Measurements from ENCODE around the gene HRG. TPM values are rescaled to one million over a fixed set of nuclear protein-coding genes. Genes with fewer than 3 reads are reported as not detected.

The HRG gene
- total RNA-seq, 4 donors from 2014 or later = not detected

- 92% methylated on average over 7 of the region's 7 CpGs for WGBS
- intact Hi-C loops (cut with DNase I) = no loop called here
Measured at GRCh38 chr3:186691676-186692075, 25.9 kb downstream of the HRG start.

GRCh38 chr3:186693843-186694242 lies 28.0 kb downstream of the HRG start:
- Histone ChIP-seq H3K4me3 (no peak overlapping the region), H3K36me3 (no peaks in the 10 kb centered on the region), H3K9me3 (no peaks in the 10 kb centered on the region), H3K27ac (replicated peaks in 1 of 4) (no peak overlapping the region), H3K27me3 (no peaks in the 10 kb centered on the region), H3K4me1 (no peaks in the 10 kb centered on the region)
- intact Hi-C loops (cut with DNase I) = no loop called here
- TF ChIP-seq EP300 (IDR thresholded peaks at IDR 0.05) (no peak), POLR2A (IDR thresholded peaks at IDR 0.05; ENCODE audit: low read depth) (no peak), POLR2AphosphoS5 (IDR thresholded peaks at IDR 0.05) (no peak), CTCF (IDR thresholded peaks at IDR 0.05) (no peak)
- 87% methylated on average over 3 of the region's 3 CpGs for WGBS
- no peak for DNase-seq (ENCODE audit: extremely low spot score)

More at GRCh38 chr3:186691676-186692075, 25.9 kb downstream of the HRG start:
- DNase-seq (ENCODE audit: extremely low spot score) = no peak
- Histone ChIP-seq H3K36me3 (no peaks in the 10 kb centered on the region), H3K9me3 (no peaks in the 10 kb centered on the region), H3K4me1 (no peaks in the 10 kb centered on the region), H3K27me3 (no peaks in the 10 kb centered on the region), H3K4me3 (no peak overlapping the region), H3K27ac (replicated peaks in 1 of 4) (no peak overlapping the region)
- TF ChIP-seq POLR2AphosphoS5 (IDR thresholded peaks at IDR 0.05) = no peak
- no peak for TF ChIP-seq POLR2A (IDR thresholded peaks at IDR 0.05; ENCODE audit: low read depth)
- TF ChIP-seq CTCF (IDR thresholded peaks at IDR 0.05) = no peak
- TF ChIP-seq EP300 (IDR thresholded peaks at IDR 0.05) = no peak

- H3K27ac ChIP-seq (replicated peaks in 1 of 4) = no peak overlapping the region
- intact Hi-C loops (cut with DNase I) = no loop called here
- H3K4me3 ChIP-seq = no peak overlapping the region
- no peaks in the 10 kb centered on the region for H3K36me3 ChIP-seq
- DNase-seq (ENCODE audit: extremely low spot score) = no peak
- TF ChIP-seq POLR2AphosphoS5 (IDR thresholded peaks at IDR 0.05) (no peak), POLR2A (IDR thresholded peaks at IDR 0.05; ENCODE audit: low read depth) (no peak), CTCF (IDR thresholded peaks at IDR 0.05) (no peak), EP300 (IDR thresholded peaks at IDR 0.05) (no peak)
- no peaks in the 10 kb centered on the region for H3K4me1 ChIP-seq
- no peaks in the 10 kb centered on the region for H3K27me3 ChIP-seq
- WGBS = 77% methylated on average over 6 of the region's 6 CpGs
- no peaks in the 10 kb centered on the region for H3K9me3 ChIP-seq
Measured at GRCh38 chr3:186694288-186695032, 28.6 kb downstream of the HRG start.

- H3K27me3 ChIP-seq = no peaks in the 10 kb centered on the region
- H3K9me3 ChIP-seq = no peaks in the 10 kb centered on the region
- H3K27ac ChIP-seq (replicated peaks in 1 of 4) = no peak overlapping the region
- no peak for DNase-seq (ENCODE audit: extremely low spot score)
- TF ChIP-seq CTCF (IDR thresholded peaks at IDR 0.05) (no peak), POLR2AphosphoS5 (IDR thresholded peaks at IDR 0.05) (no peak), POLR2A (IDR thresholded peaks at IDR 0.05; ENCODE audit: low read depth) (no peak), EP300 (IDR thresholded peaks at IDR 0.05) (no peak)
- H3K36me3 ChIP-seq = no peaks in the 10 kb centered on the region
- H3K4me3 ChIP-seq = no peak overlapping the region
- intact Hi-C loops (cut with DNase I) = no loop called here
- H3K4me1 ChIP-seq = peaks cover 0 to 3% (median 0%) of the 10 kb centered on the region in 4 donors
- WGBS = 97% methylated on average over 2 of the region's 2 CpGs
Measured at GRCh38 chr3:186696522-186696921, 30.7 kb downstream of the HRG start.

GRCh38 chr3:186697510-186697909 lies 31.7 kb downstream of the HRG start:
- H3K27ac ChIP-seq (replicated peaks in 1 of 4) = no peak overlapping the region
- no peaks in the 10 kb centered on the region for H3K9me3 ChIP-seq
- WGBS = 96% methylated on average over 4 of the region's 4 CpGs
- intact Hi-C loops (cut with DNase I) = no loop called here
- H3K36me3 ChIP-seq = no peaks in the 10 kb centered on the region
- H3K4me1 ChIP-seq = peaks cover 0 to 3% (median 0%) of the 10 kb centered on the region in 4 donors
- DNase-seq (ENCODE audit: extremely low spot score) = no peak
- no peak overlapping the region for H3K4me3 ChIP-seq
- no peaks in the 10 kb centered on the region for H3K27me3 ChIP-seq
- TF ChIP-seq POLR2AphosphoS5 (IDR thresholded peaks at IDR 0.05) (no peak), POLR2A (IDR thresholded peaks at IDR 0.05; ENCODE audit: low read depth) (no peak), EP300 (IDR thresholded peaks at IDR 0.05) (no peak), CTCF (IDR thresholded peaks at IDR 0.05) (no peak)

All from esophagus muscularis mucosa (tissue), 4 donors.